Endothelial cell of umbilical vein (primary cell): Measurements from ENCODE around the gene ETV3L. TPM values are rescaled to one million over a fixed set of nuclear protein-coding genes. Genes with fewer than 3 reads are reported as not detected.
"Not testable (repeated sequence)": the region's sequence is repeated elsewhere in the genome, so short reads cannot be mapped to it uniquely, and the experiment has no call there.

Experiments
- BruUV-seq: library from RNA; stranded (reverse); fragments of 400-500 nt; replicated peaks from 2 replicates; lab custom pipeline; 2021; lab: Mats Ljungman, UMichigan
- CTCF ChIA-PET: fragments of 300-600, 350-600 bp; sonication (Branson Sonifier 250); formaldehyde crosslinking; loops from one replicate; lab custom pipeline; 2021; ENCODE audit warnings: antibody characterized with exemption, inconsistent platforms; lab: Charles Lee
- POLR2A ChIA-PET: fragments of 300-600, 350-600 bp; sonication (Branson Sonifier 250); formaldehyde crosslinking; loops from one replicate; lab custom pipeline; 2021; ENCODE audit warnings: antibody characterized with exemption, inconsistent platforms; lab: Charles Lee
- DNase-seq: peaks from one replicate; pipeline ENCODE4 v3.0.0-alpha.2; 2011; ENCODE audit warnings: low read depth, low spot score
- FAIRE-seq: peaks from 2 replicates; lab custom pipeline; 2011; peaks lifted over from hg19 to GRCh38; lab: Jason Lieb, UNC
- H2AFZ ChIP-seq: 2 replicates; pipeline ENCODE4 v1.6.0; 2012; ENCODE audit warnings: low read depth, low read length, control low read depth, inconsistent platforms
- H3K27ac ChIP-seq: 2 replicates; pipeline ENCODE4 v1.5.1; 2011; ENCODE audit warnings: low read depth, mild to moderate bottlenecking, control low read depth, low read length, moderate library complexity; ENCODE audit not compliant: insufficient read depth
- H3K27me3 ChIP-seq, 2 experiments: 2 replicates each; pipeline versions ENCODE4 v1.6.0 to v1.6.1; 2011; ENCODE audit warnings: low read length in 2 of 2, mixed read lengths in 1 of 2; ENCODE audit not compliant: control insufficient read depth in 2 of 2, insufficient read depth in 2 of 2
- H3K36me3 ChIP-seq, 2 experiments: 2 replicates in 1 of 2; 3 replicates in 1 of 2; pipeline ENCODE4 v1.5.1; 2011; ENCODE audit warnings: low read length in 2 of 2, mild to moderate bottlenecking in 1 of 2, moderate library complexity in 1 of 2; ENCODE audit not compliant: control insufficient read depth in 2 of 2, insufficient read depth in 2 of 2; ENCODE audit errors: extremely low read depth in 1 of 2
- H3K4me1 ChIP-seq: 3 replicates; pipeline ENCODE4 v1.5.1; 2011; ENCODE audit warnings: mild to moderate bottlenecking, low read length; ENCODE audit not compliant: control insufficient read depth, insufficient read depth; ENCODE audit errors: extremely low read depth
- H3K4me2 ChIP-seq: 2 replicates; pipeline ENCODE4 v1.6.1; 2011; ENCODE audit warnings: low read length, control low read depth, mixed read lengths; ENCODE audit not compliant: insufficient read depth
- H3K4me3 ChIP-seq, 3 experiments: fragments of 200-600 bp in 1 of 3; sonication (generic), shearing (Covaris generic) in 1 of 3; replicated peaks in 1 of 3; 2 replicates each; pipeline ENCODE4 v1.5.1; 2011 to 2016; ENCODE audit warnings: control low read depth in 3 of 3, low read length in 3 of 3, mild to moderate bottlenecking in 2 of 3, inconsistent platforms in 1 of 3, low read depth in 1 of 3, moderate library complexity in 1 of 3; ENCODE audit not compliant: insufficient read depth in 1 of 3
- H3K79me2 ChIP-seq: 2 replicates; pipeline ENCODE4 v1.6.0; 2012; ENCODE audit warnings: low read length, inconsistent platforms; ENCODE audit not compliant: control insufficient read depth, insufficient read depth
- H3K9ac ChIP-seq: replicated peaks from 2 replicates; pipeline ENCODE3; 2011; ENCODE audit warnings: low read length, control low read depth; ENCODE audit not compliant: insufficient read depth; ENCODE audit errors: extremely low read depth
- H3K9me1 ChIP-seq: replicated peaks from 3 replicates; pipeline ENCODE4 v1.6.0; 2011; ENCODE audit warnings: mild to moderate bottlenecking, low read length; ENCODE audit not compliant: control insufficient read depth, insufficient read depth; ENCODE audit errors: extremely low read depth
- H3K9me3 ChIP-seq: replicated peaks from 2 replicates; pipeline ENCODE4 v1.5.1; 2012; ENCODE audit warnings: low read length, inconsistent platforms; ENCODE audit not compliant: control insufficient read depth, insufficient read depth
- H4K20me1 ChIP-seq: replicated peaks from 2 replicates; pipeline ENCODE3; 2011; ENCODE audit warnings: mild to moderate bottlenecking, low read length; ENCODE audit not compliant: control insufficient read depth, insufficient read depth; ENCODE audit errors: extremely low read depth
- CTCF ChIP-seq, 2 donors: IDR thresholded peaks; 1 replicate in 1 of 2; 2 replicates in 1 of 2; pipeline ENCODE4 v1.5.1; 2011; ENCODE audit warnings: low read length in 2 of 2, mild to moderate bottlenecking in 2 of 2, moderate library complexity in 2 of 2, control low read depth in 1 of 2, inconsistent platforms in 1 of 2, low read depth in 1 of 2; ENCODE audit not compliant: insufficient read depth in 1 of 2; ENCODE audit errors: extremely low read depth in 1 of 2
- EZH2 ChIP-seq: IDR thresholded peaks from 2 replicates; pipeline ENCODE4 v1.6.1; 2012; ENCODE audit warnings: borderline replicate concordance, low read depth, mild to moderate bottlenecking, moderate library complexity, low read length, inconsistent platforms; ENCODE audit not compliant: severe bottlenecking
- FOS ChIP-seq: IDR thresholded peaks from 2 replicates; pipeline ENCODE4 v1.6.1; 2011; ENCODE audit warnings: mild to moderate bottlenecking, low read length, moderate library complexity, borderline replicate concordance; ENCODE audit not compliant: insufficient read depth
- GATA2 ChIP-seq: IDR thresholded peaks from 2 replicates; pipeline ENCODE4 v1.7.0; 2011; ENCODE audit warnings: low read depth, mild to moderate bottlenecking, moderate library complexity, mixed read lengths, low read length; ENCODE audit not compliant: insufficient read length, insufficient read depth
- JUN ChIP-seq: IDR thresholded peaks from 2 replicates; pipeline ENCODE4 v1.6.1; 2011; ENCODE audit warnings: borderline replicate concordance, low read depth; ENCODE audit not compliant: insufficient read length, insufficient read depth
- MYC ChIP-seq: IDR thresholded peaks from one replicate; pipeline ENCODE4 v1.6.1; 2011; ENCODE audit warnings: mild to moderate bottlenecking, low read depth, low read length
- POLR2A ChIP-seq: IDR thresholded peaks from 2 replicates; pipeline ENCODE4 v1.6.1; 2012; ENCODE audit warnings: low read depth, mild to moderate bottlenecking, control low read depth, low read length
- POLR2AphosphoS5 ChIP-seq: IDR thresholded peaks from 2 replicates; pipeline ENCODE4 v1.6.1; 2012; ENCODE audit warnings: low read depth, mild to moderate bottlenecking, control low read depth, low read length, moderate library complexity; ENCODE audit not compliant: insufficient read depth
- dilution Hi-C: fragments of 300-500 bp; cut with MboI; formaldehyde crosslinking; loops from one replicate; pipeline ENCODE4 v1.15.0; 2019; ENCODE audit warnings: low sequenced_read_pairs; ENCODE audit not compliant: extremely low pct_ligation_motif_present
- intact Hi-C: fragments of 100-400 bp; cut with micrococcal nuclease; formaldehyde crosslinking; loops from one replicate; pipeline ENCODE4 v1.10.0; 2022
- polyA plus RNA-seq, 4 experiments: library from polyadenylated mRNA; depleted of rRNA in 3 of 4; stranded (reverse) in 3 of 4; unstranded in 1 of 4; fragments of >200 nt; gene quantifications; 2 replicates each; pipeline versions ENCODE4 v1.2.1 to v1.2.3, GENCODE V29; 2011 to 2012; ENCODE audit warnings: missing spikeins in 1 of 4
- total RNA-seq: library from RNA; stranded (reverse); gene quantifications from 2 replicates; pipeline ENCODE4 v1.2.3, GENCODE V29; 2021
- TF ChIP-seq, protein P1 (sequence below): IDR thresholded peaks from 2 replicates; pipeline ENCODE4 v1.6.1; 2011; ENCODE audit not compliant: insufficient read depth, insufficient read length

The ETV3L gene
- total and polyA plus RNA-seq, 2 donors (not counting 3 experiments of a cell fraction or from before 2014, with no cell fraction given), result not detected

- no peak overlapping the region for H3K27ac ChIP-seq
- intact Hi-C loops (no loop called here), dilution Hi-C loops (no loop called here)
- FAIRE-seq, result no peak
- DNase-seq, result no peak
- H3K36me3 ChIP-seq, result no peaks in the 10 kb centered on the region
- H3K79me2 ChIP-seq, result no peaks in the 10 kb centered on the region
- H3K9me3 ChIP-seq, result no peaks in the 10 kb centered on the region
- no peak overlapping the region for H3K9ac ChIP-seq
- ChIA-PET POLR2A (no interaction called here), CTCF (no interaction called here)
- TF ChIP-seq JUN (no peak), CTCF (IDR thresholded peaks at IDR 0.05; ENCODE audit: extremely low read depth in 1 of 2, insufficient read depth in 1 of 2, low read depth in 1 of 2, low read length in 2 of 2) (no peak), POLR2AphosphoS5 (no peak), FOS (no peak), MYC (no peak), POLR2A (no peak), EZH2 (no peak), GATA2 (no peak)
- TF ChIP-seq, protein P1, sequence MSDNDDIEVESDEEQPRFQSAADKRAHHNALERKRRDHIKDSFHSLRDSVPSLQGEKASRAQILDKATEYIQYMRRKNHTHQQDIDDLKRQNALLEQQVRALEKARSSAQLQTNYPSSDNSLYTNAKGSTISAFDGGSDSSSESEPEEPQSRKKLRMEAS, result no peak
- H4K20me1 ChIP-seq, result no peaks in the 10 kb centered on the region
- H3K27me3 ChIP-seq, result peaks cover 11 to 38% of the 10 kb centered on the region in 2 experiments
- no TSS peak for BruUV-seq
- no peak overlapping the region for H2AFZ ChIP-seq
- H3K4me1 ChIP-seq, result no peaks in the 10 kb centered on the region
- no peak overlapping the region for H3K4me2 ChIP-seq
- H3K9me1 ChIP-seq, result no peaks in the 10 kb centered on the region
- H3K4me3 ChIP-seq, result no peak overlapping the region
These were observed 43.3 kb downstream of the ETV3L start for GRCh38 chr1:157056269-157056668.

GRCh38 chr1:157055729-157056128, 43.9 kb downstream of the ETV3L start:
- H3K9me1 ChIP-seq, H3K27ac ChIP-seq, H4K20me1 ChIP-seq, intact Hi-C loops, BruUV-seq, H3K4me3 ChIP-seq, POLR2A ChIA-PET, DNase-seq, H3K4me2 ChIP-seq, H3K36me3 ChIP-seq, CTCF ChIA-PET, H2AFZ ChIP-seq, FAIRE-seq, H3K9ac ChIP-seq, H3K9me3 ChIP-seq, dilution Hi-C loops, H3K4me1 ChIP-seq, H3K79me2 ChIP-seq: not testable (repeated sequence)
- peaks cover 13 to 41% of the 10 kb centered on the region in 2 experiments for H3K27me3 ChIP-seq
